ENCODE results near the gene PARN. TPM values are rescaled to one million over a fixed set of nuclear protein-coding genes. Genes with fewer than 3 reads are reported as not detected.

The PARN gene
- total and polyA plus RNA-seq, 2 experiments from 2014 or later: 32.5 to 61.3 TPM

DNA sequence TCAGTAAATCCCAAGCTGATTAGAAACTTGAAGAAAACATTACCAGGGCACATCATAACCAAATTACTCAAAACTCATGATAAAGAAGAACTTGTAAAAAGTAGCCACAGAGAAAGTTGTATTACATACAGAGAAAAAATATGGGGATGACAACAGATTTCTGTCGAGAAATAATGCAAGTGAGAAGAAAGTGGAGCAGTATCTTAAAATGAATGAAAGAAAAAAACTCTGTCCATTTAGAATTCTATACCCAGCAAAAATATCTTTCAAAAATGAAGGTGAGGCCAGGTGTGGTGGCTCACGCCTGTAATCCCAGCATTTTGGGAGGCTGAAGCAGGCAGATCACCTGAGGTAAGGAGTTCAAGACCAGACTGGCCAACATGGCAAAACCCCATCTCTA is 165.9 kb downstream of the PARN start:
- H3K36me3 Mint-ChIP-seq (ENCODE audit: low read depth): peaks cover 14% of the 10 kb centered on the region; the same call in 2 of the 3 replicates
- Histone ChIP-seq H3F3A (replicated peaks; ENCODE audit: low read depth) (no peaks in the 10 kb centered on the region), H3K4me3 (no peak overlapping the region), H3K27me3 (ENCODE audit: insufficient read depth) (no peaks in the 10 kb centered on the region), H4K20me1 (replicated peaks; ENCODE audit: insufficient read depth) (no peaks in the 10 kb centered on the region), H3K4me2 (no peak overlapping the region), H3K27ac (ENCODE audit: low read depth) (no peak overlapping the region), H3K9me2 (ENCODE audit: insufficient read depth) (no peaks in the 10 kb centered on the region), H2AFZ (no peak overlapping the region), H3K36me3 (ENCODE audit: insufficient read depth) (peaks cover 4% of the 10 kb centered on the region; the same call in 1 of the 2 replicates), H3K79me2 (replicated peaks; ENCODE audit: insufficient read depth) (no peaks in the 10 kb centered on the region), H3K4me1 (ENCODE audit: insufficient read depth) (peaks cover 6% of the 10 kb centered on the region; the same call in 1 of the 2 replicates)
- DNase-seq (ENCODE audit: low spot score) (no peak), ATAC-seq (no peak)
- H3K9me3 Mint-ChIP-seq: peaks cover 11% of the 10 kb centered on the region; the same call in 2 of the 3 replicates
- H3K4me3 Mint-ChIP-seq: no peak overlapping the region
- peaks cover 11% of the 10 kb centered on the region for H3K4me1 Mint-ChIP-seq
- TF ChIP-seq NANOG (IDR thresholded peaks at IDR 0.05; ENCODE audit: borderline replicate concordance): no peak
- TF ChIP-seq STAT1 (IDR thresholded peaks at IDR 0.05; ENCODE audit: unreplicated experiment): no peak
- no peak for TF ChIP-seq EZH2phosphoT487 (IDR thresholded peaks at IDR 0.05; ENCODE audit: unreplicated experiment)
- TF ChIP-seq EZH2 (IDR thresholded peaks at IDR 0.05; ENCODE audit: low read depth, unreplicated experiment): no peak
- TF ChIP-seq CTCF (conservative IDR thresholded peaks at IDR 0.05; ENCODE audit: low read depth in 2 of 2): no peak
- TF ChIP-seq, protein P1, sequence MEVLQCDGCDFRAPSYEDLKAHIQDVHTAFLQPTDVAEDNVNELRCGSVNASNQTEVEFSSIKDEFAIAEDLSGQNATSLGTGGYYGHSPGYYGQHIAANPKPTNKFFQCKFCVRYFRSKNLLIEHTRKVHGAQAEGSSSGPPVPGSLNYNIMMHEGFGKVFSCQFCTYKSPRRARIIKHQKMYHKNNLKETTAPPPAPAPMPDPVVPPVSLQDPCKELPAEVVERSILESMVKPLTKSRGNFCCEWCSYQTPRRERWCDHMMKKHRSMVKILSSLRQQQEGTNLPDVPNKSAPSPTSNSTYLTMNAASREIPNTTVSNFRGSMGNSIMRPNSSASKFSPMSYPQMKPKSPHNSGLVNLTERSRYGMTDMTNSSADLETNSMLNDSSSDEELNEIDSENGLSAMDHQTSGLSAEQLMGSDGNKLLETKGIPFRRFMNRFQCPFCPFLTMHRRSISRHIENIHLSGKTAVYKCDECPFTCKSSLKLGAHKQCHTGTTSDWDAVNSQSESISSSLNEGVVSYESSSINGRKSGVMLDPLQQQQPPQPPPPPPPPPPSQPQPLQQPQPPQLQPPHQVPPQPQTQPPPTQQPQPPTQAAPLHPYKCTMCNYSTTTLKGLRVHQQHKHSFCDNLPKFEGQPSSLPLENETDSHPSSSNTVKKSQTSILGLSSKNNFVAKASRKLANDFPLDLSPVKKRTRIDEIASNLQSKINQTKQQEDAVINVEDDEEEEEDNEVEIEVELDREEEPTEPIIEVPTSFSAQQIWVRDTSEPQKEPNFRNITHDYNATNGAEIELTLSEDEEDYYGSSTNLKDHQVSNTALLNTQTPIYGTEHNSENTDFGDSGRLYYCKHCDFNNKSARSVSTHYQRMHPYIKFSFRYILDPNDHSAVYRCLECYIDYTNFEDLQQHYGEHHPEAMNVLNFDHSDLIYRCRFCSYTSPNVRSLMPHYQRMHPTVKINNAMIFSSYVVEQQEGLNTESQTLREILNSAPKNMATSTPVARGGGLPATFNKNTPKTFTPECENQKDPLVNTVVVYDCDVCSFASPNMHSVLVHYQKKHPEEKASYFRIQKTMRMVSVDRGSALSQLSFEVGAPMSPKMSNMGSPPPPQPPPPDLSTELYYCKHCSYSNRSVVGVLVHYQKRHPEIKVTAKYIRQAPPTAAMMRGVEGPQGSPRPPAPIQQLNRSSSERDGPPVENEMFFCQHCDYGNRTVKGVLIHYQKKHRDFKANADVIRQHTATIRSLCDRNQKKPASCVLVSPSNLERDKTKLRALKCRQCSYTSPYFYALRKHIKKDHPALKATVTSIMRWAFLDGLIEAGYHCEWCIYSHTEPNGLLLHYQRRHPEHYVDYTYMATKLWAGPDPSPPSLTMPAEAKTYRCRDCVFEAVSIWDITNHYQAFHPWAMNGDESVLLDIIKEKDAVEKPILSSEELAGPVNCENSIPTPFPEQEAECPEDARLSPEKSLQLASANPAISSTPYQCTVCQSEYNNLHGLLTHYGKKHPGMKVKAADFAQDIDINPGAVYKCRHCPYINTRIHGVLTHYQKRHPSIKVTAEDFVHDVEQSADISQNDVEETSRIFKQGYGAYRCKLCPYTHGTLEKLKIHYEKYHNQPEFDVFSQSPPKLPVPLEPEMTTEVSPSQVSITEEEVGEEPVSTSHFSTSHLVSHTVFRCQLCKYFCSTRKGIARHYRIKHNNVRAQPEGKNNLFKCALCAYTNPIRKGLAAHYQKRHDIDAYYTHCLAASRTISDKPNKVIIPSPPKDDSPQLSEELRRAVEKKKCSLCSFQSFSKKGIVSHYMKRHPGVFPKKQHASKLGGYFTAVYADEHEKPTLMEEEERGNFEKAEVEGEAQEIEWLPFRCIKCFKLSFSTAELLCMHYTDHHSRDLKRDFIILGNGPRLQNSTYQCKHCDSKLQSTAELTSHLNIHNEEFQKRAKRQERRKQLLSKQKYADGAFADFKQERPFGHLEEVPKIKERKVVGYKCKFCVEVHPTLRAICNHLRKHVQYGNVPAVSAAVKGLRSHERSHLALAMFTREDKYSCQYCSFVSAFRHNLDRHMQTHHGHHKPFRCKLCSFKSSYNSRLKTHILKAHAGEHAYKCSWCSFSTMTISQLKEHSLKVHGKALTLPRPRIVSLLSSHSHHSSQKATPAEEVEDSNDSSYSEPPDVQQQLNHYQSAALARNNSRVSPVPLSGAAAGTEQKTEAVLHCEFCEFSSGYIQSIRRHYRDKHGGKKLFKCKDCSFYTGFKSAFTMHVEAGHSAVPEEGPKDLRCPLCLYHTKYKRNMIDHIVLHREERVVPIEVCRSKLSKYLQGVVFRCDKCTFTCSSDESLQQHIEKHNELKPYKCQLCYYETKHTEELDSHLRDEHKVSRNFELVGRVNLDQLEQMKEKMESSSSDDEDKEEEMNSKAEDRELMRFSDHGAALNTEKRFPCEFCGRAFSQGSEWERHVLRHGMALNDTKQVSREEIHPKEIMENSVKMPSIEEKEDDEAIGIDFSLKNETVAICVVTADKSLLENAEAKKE (CRISPR knock-in tag; IDR thresholded peaks at IDR 0.05): no peak
- TF ChIP-seq, protein P2, sequence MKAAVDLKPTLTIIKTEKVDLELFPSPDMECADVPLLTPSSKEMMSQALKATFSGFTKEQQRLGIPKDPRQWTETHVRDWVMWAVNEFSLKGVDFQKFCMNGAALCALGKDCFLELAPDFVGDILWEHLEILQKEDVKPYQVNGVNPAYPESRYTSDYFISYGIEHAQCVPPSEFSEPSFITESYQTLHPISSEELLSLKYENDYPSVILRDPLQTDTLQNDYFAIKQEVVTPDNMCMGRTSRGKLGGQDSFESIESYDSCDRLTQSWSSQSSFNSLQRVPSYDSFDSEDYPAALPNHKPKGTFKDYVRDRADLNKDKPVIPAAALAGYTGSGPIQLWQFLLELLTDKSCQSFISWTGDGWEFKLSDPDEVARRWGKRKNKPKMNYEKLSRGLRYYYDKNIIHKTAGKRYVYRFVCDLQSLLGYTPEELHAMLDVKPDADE (IDR thresholded peaks at IDR 0.05): no peak
- no peak for TF ChIP-seq POLR2AphosphoS5 (IDR thresholded peaks at IDR 0.05; ENCODE audit: low read depth)
- no peak for TF ChIP-seq CREB1 (CRISPR knock-in tag; IDR thresholded peaks at IDR 0.05; ENCODE audit: low read depth)
- TF ChIP-seq REST (IDR thresholded peaks at IDR 0.05; ENCODE audit: unreplicated experiment): no peak
- TF ChIP-seq ZNF114 (CRISPR knock-in tag; IDR thresholded peaks at IDR 0.05): no peak
- no peak for TF ChIP-seq JUNB (IDR thresholded peaks at IDR 0.05; ENCODE audit: unreplicated experiment)
- TF ChIP-seq ZNF331 (CRISPR knock-in tag; IDR thresholded peaks at IDR 0.05; ENCODE audit: low read depth): no peak
- H3K27me3 Mint-ChIP-seq (ENCODE audit: insufficient read depth, low read depth, poor library complexity): peaks cover 2% of the 10 kb centered on the region
- H3K27ac Mint-ChIP-seq: no peak overlapping the region

Measured in GM23338 (cell line).